SK-N-MC (cell line): ENCODE results near the gene FARS2.

Experiments used
- EZH2 ChIP-seq: fragments of 200-600 bp; sonication (generic); IDR thresholded peaks from one replicate; pipeline ENCODE4 v1.6.1; 2017; ENCODE audit warnings: antibody characterized with exemption
- POLR2AphosphoS5 ChIP-seq: IDR thresholded peaks from 2 replicates; pipeline ENCODE4 v1.6.1; 2012; ENCODE audit warnings: mild to moderate bottlenecking, low read depth, low read length, borderline replicate concordance

- TF ChIP-seq POLR2AphosphoS5 (no peak), EZH2 (no peak)
These were observed 150.1 kb downstream of the FARS2 start for GRCh38 chr6:5411414-5411813.
